GM21786 (cell line): ENCODE measurements around the gene CASP9.
"Not testable (repeated sequence)": the region's sequence is repeated elsewhere in the genome, so short reads cannot be mapped to it uniquely, and the experiment has no call there.

ENCODE experiments used
- ATAC-seq: cut with Tn5 transposase; IDR thresholded peaks from one replicate; pipeline ENCODE4 v1.9.1; 2021; ENCODE audit not compliant: unreplicated experiment

Gene CASP9

GRCh38 chr1:15526021-15526489 lies 2.0 kb upstream of the CASP9 start:
- no peak for ATAC-seq

GRCh38 chr1:15525050-15526020 lies 1.3 kb upstream of the CASP9 start:
- ATAC-seq = no peak

DNA sequence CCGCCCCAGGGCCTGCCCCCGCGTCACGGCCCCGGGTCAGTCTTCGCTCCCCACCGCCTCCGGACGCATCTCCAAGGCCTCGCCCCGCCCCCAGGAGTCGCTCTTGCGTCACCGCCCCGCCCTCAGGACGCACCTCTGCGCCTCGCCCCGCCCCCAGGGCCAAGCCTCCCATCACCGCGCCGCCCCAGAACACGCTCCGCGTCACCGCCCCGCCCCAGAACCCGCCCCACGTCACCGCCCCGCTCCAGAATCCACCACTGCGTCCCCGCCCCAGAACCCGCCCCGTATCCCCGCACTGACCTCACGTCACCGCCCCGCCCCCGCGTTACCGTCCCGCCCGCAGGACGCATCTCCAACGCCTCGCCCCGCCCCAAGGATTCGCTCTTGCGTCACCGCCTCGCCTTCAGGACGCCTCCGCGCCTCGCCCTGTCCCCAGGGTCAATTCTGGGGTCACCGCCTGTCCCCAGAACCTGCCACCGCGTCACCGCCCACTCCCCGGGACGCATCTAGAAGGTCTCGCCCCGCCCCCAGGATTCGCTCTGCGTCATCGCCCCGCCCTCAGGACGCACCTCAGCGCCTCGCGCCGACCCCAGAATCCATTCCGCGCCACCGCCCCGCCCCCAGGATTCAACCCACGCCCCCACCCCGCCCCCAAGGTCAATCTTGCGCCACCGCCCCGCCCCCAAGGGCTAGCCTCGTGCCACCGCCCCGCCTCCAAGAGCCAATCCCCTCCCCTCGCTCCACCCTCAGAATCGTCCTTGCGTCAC lies 451 bp upstream of the CASP9 start:
- ATAC-seq = peak; percentile 41

DNA sequence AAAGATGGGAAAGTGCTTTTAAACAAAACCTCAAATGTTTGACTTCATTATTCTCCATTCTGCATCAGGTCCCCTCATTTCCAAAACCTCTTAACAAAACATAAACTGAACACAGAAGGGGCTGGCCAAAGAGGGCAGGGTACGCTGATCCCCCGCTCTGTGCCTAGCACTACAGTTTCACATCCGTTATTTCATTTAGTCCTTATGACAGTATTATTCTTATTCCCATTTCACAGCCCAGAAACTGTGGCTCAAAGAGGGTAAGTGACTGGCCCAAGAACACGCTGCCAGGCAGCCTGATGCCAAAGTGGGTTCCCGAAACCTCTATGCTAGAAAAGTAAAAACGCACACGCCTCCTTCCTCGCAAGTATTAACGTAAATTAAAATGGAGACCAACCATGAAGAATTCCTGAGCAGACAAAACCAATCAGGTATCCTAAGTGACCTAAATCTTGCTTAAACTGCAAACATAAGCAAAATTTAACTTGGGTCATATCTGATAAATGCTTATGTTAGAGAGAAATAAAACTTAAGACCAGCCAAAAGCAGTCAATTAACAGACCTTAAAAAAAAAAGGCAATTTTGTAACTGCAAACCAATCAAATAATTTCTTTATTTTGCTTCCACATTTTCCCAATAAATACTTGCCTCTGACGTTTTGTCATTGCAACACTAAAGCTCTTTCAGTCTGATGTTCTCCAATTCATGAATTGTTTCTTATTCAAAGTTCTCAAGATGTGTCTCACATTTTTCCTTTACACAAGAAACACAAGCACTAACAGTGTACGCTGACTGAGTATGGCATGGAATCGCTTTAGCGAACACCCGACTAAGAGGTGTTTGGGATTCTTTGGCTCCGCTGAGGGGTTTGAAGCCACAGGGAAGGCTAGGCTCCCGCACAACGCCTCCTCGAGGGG lies 653 bp downstream of the CASP9 start:
- ATAC-seq = no peak

DNA sequence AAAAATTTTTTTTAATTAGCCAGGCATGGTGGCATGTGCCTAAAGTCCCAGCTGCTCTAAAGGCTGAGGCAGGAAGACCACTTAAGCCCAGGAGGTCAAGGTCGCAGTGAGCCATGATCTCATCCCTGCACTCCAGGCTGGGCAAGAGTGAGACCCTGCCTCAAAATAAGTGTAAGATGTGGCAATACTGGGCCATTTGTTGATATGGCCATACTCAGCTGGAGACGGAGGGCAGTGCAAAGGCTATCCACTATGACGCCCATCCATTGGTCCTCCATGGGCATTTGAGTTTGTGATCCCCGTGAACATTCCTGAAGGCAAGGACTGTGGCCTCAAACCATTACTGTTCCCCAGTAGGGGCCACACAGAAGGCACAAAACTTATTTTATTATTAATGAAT lies 1.5 kb downstream of the CASP9 start:
- no peak for ATAC-seq

GRCh38 chr1:15521206-15521906 lies 2.7 kb downstream of the CASP9 start:
- not testable (repeated sequence) for ATAC-seq

DNA sequence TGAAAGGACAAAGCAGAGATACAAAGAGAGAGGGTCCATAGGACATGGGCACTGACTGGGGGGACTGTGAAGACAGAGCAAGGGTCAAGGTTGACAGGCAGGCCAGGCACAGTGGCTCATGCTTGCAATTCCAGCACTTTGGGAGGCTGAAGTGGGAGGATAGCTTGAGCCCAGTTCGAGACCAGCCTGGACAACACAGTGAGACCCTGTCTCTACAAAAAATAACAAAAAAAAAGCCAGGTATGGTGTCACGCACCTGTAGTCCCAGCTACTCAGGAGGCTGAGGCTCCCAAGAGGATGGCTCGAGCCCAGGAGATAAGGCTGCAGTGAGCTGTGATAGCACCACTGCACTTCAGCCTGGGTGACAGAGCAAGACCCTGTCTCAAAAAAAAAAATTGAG lies 4.4 kb downstream of the CASP9 start:
- no peak for ATAC-seq

GRCh38 chr1:15515022-15515663 lies 8.9 kb downstream of the CASP9 start:
- ATAC-seq = no peak

DNA sequence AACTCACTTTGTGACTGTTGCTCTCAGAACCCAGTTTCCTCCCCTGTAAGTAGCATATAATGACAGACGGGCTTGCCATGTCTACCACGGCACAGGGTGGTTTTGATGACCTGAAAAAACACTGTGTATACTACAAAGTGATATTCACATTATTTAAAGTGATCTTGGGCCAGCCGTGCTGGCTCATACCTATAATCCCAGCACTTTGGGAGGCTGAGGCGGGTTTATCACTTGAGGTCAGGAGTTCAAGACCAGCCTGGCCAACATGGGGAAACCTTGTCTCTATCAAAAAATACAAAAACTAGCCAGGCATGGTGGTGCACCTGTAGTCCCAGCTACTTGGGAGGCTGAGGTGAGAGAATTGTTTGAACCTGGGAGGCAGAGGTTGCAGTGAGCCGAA lies 9.5 kb downstream of the CASP9 start:
- not testable (repeated sequence) for ATAC-seq

DNA sequence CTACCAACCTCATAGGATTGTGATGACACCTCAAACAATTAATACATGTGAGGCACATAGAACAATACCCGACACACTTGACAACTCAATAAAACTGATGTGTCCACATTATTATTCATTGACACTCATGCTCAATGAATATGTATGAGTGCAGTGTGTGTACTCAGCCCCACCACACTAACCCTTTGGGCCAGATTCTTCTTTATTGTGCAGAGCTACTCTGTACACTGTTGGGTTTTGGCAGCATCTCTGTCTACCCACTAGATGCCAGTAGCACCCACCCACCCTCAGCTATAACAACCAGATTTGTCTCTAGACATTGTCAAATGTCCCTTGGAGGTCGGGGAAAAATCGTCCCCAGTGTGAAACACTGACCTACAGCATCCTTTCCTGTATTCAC lies 10.1 kb downstream of the CASP9 start:
- ATAC-seq = no peak

DNA sequence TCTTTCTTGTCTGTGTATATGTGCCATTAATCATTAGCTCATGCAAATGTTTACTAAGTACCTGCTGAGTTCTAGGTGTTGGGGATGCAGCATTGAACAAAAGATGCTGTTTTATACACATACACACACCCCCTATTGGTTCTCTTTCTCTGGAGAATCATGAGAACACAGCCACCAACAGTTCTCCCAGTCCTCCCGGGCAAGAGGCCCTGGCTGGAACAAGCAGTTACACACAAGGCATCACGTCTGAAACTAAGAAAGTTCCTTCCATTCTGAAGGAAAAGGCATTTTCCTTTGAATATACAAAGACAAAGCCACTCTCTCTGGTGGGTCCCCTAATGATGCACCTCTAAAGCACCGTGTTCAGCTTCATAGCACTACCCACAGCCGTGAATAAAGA lies 10.8 kb downstream of the CASP9 start:
- no peak for ATAC-seq

DNA sequence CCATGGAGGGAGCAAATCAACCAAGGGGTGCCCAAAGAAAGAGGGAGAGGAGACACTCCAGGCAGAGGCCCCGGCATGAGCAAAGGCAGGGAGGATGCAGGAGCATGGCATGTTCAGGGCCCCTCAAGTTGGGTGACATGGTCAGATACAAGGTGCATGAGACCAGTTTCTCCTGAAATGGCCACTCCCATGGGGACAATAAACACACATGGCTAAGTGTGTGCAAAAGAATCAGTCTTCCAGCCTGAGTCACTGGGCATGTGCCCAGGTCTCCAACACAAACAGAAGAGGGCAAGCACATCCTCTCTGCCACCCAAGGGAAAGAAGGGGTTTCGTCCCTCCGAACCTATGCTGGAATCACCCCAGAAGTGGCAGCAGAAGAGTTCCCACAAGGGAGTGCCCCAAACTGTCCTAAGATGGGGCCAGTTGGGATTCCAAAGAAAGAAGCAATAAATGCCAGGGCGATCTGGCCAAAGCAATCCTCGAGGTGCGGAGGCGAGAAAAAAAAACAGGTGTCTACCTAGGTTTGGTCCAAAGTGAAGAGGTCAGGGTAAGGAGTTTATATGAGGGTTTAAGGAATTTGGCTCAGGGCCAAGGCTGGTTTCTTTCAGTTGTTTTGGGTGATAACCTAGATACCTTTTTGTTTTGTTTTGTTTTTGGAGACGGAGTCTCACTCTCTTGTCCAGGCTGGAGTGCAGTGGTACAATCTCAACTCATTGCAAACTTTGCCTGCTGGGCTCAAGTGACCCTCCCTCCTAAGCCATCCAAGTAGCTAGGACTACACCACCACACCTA lies 13.2 kb downstream of the CASP9 start:
- no peak for ATAC-seq

DNA sequence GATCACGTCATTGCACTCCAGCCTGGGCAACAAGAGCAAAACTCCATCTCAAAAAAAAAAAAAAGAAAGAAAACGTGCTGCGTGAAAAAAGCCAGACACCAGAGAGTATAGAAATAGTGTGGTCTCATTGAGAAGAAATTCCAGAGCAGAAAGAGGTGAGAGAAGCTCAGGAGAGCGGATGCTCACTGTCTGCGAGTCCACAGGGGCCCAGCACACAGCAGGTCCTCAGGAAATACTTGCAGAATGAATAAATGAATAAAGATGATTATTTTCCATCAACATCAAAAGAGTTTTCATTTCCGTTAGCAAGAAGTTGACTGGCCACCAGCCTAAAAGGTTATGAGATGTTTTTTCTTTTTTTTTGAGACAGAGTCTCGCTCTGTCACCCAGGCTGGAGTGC lies 14.4 kb downstream of the CASP9 start:
- no peak for ATAC-seq

- no peak for ATAC-seq
Measured at GRCh38 chr1:15508700-15509487, 15.1 kb downstream of the CASP9 start.

DNA sequence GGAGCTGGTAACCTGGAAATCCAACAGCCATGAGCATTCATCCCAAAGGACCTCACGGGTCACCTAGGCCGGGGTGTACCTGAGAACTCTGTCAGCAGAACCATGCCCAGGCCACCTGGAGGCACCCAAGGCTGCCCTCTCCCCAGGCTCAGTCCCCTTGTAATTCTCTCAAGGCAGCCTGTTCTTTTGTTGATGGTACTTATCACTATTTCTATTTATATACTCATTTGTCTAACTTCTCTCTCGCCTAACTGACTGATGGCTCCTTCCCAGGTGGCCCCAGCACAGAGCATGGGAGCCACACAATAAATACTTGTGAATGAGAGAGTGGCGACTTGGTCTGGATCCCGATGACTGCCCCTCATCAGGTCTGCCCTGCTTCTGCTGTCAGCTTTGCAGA lies 16.7 kb downstream of the CASP9 start:
- no peak for ATAC-seq

GRCh38 chr1:15506831-15507230 lies 17.2 kb downstream of the CASP9 start:
- no peak for ATAC-seq

DNA sequence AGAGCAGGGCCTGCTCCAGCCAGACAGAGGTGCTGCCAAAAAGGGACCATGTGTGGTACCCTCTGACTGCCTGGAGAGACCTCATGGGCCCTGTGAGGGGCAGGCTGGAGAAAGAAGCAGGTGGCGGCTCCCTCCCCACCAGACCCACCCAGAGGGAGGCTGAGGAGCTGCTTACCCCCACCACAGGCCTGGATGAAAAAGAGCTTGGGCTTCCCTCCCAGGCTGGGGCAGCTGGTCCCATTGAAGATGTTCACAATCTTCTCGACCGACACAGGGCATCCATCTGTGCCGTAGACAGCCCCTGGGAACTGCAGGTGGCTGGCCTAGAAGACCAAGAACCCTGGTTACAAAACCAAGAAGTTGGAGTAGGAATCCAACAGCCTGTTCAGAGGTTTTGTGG lies 19.6 kb downstream of the CASP9 start:
- no peak for ATAC-seq
